CD4-positive, CD25-positive, alpha-beta regulatory T cell (primary cell): ENCODE data around the gene ELAVL2. TPM values are rescaled to one million over a fixed set of nuclear protein-coding genes. Genes with fewer than 3 reads are reported as not detected.
A peak's percentile ranks its signal among the peaks of the same experiment; 100 is the strongest.

Source experiments
- ATAC-seq, 2 donors: fragments of 150-1000 bp; cut with Tn5 transposase; one replicate each; pipeline ENCODE4 v1.10.0; 2021; ENCODE audit warnings: low read depth in 2 of 2, moderate number of reproducible peaks in 2 of 2, moderate library complexity in 1 of 2
- DNase-seq, 3 donors: peaks; one replicate each; pipeline versions ENCODE4 v3.0.0 to v3.0.0-alpha.2; 2012 to 2022; ENCODE audit warnings: mixed read lengths in 1 of 3
- H3K27ac ChIP-seq: one replicate; pipeline ENCODE4 v1.7.0; 2013; ENCODE audit warnings: mild to moderate bottlenecking, low read length; ENCODE audit not compliant: insufficient read depth, poor library complexity, severe bottlenecking
- H3K27me3 ChIP-seq: one replicate; pipeline ENCODE4 v1.7.0; 2013; ENCODE audit warnings: low read length; ENCODE audit not compliant: control insufficient read depth, insufficient read depth
- H3K36me3 ChIP-seq: one replicate; pipeline ENCODE4 v1.7.0; 2013; ENCODE audit warnings: mild to moderate bottlenecking, low read length, moderate library complexity; ENCODE audit not compliant: control insufficient read depth, insufficient read depth
- H3K4me1 ChIP-seq: 2 replicates; pipeline ENCODE4 v1.7.0; 2013; ENCODE audit warnings: mild to moderate bottlenecking, low read length; ENCODE audit not compliant: insufficient read depth, control insufficient read depth, poor library complexity, severe bottlenecking
- H3K4me3 ChIP-seq: one replicate; pipeline ENCODE4 v1.7.0; 2013; ENCODE audit warnings: low read depth, mild to moderate bottlenecking, low read length, moderate library complexity
- H3K9me3 ChIP-seq, 2 experiments: 1 replicate in 1 of 2; 2 replicates in 1 of 2; pipeline ENCODE4 v1.7.0; 2013; ENCODE audit warnings: low read length in 2 of 2, mild to moderate bottlenecking in 1 of 2, moderate library complexity in 1 of 2; ENCODE audit not compliant: control insufficient read depth in 2 of 2
- H3K27ac Mint-ChIP-seq, 3 donors: one replicate each; pipeline ENCODE4 v1.8.0; 2020 to 2022; ENCODE audit warnings: mild to moderate bottlenecking in 3 of 3, mixed read lengths in 3 of 3, moderate library complexity in 2 of 3
- H3K27me3 Mint-ChIP-seq: one replicate; pipeline ENCODE4 v1.8.0; 2022; ENCODE audit warnings: mild to moderate bottlenecking, mixed read lengths
- H3K36me3 Mint-ChIP-seq: one replicate; pipeline ENCODE4 v1.8.0; 2020; ENCODE audit warnings: mixed read lengths
- H3K4me1 Mint-ChIP-seq, 4 donors: one replicate each; pipeline ENCODE4 v1.8.0; 2020 to 2022; ENCODE audit warnings: mixed read lengths in 4 of 4, mild to moderate bottlenecking in 1 of 4
- H3K4me3 Mint-ChIP-seq, 4 donors: one replicate each; pipeline ENCODE4 v1.8.0; 2020 to 2022; ENCODE audit warnings: mild to moderate bottlenecking in 4 of 4, mixed read lengths in 4 of 4, moderate library complexity in 3 of 4
- H3K9me3 Mint-ChIP-seq, 7 donors: one replicate each; pipeline ENCODE4 v1.8.0; 2020 to 2022; ENCODE audit warnings: mixed read lengths in 7 of 7, mild to moderate bottlenecking in 3 of 7, moderate library complexity in 2 of 7
- polyA plus RNA-seq, 4 donors: library from polyadenylated mRNA; unstranded; fragments of 300-500 nt; fragmentation: Illumina TruSeq; gene quantifications; one replicate each; pipeline ENCODE4 v1.2.3, GENCODE V29; 2021
- total RNA-seq: library from RNA; stranded (reverse); gene quantifications from one replicate; pipeline ENCODE4 v1.2.3, GENCODE V29; 2022

The ELAVL2 gene
- total and polyA plus RNA-seq, 5 donors from 2014 or later: not detected

- H3K27ac ChIP-seq: no peak overlapping the region
- Mint-ChIP-seq H3K27me3 (no peaks in the 10 kb centered on the region), H3K4me3 (no peak overlapping the region), H3K36me3 (no peaks in the 10 kb centered on the region), H3K4me1 (no peaks in the 10 kb centered on the region), H3K27ac (no peak overlapping the region), H3K9me3 (peaks cover 5 to 19% (median 10%) of the 10 kb centered on the region in 7 donors)
- H3K27me3 ChIP-seq: no peaks in the 10 kb centered on the region
- no peaks in the 10 kb centered on the region for H3K36me3 ChIP-seq
- H3K9me3 ChIP-seq: peaks cover 0 to 4% of the 10 kb centered on the region in 2 experiments
- H3K4me3 ChIP-seq: no peak overlapping the region
- no peak for DNase-seq
- no peak for ATAC-seq
- no peaks in the 10 kb centered on the region for H3K4me1 ChIP-seq
These were observed 162.9 kb downstream of the ELAVL2 start for GRCh38 chr9:23663125-23663524.

DNA sequence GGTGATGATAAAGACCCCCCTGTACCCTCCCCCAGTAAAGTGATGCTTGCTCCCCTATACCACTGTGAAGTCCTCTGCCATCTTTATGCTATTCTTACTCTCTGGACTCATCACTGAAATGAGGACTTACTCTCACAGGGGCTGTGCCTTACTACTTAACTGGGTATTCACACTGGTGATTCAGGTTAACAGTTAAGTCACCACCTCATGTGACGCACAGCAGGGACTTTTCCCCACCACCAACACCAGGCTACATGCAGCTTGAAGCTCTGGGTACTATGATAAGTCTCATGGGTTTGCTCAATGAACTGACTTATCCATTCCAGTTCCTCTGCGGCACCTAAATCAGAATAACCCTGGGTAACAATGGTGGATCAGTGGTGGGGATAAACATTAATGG lies 163.7 kb downstream of the ELAVL2 start:
- no peak overlapping the region for H3K27ac Mint-ChIP-seq
- Histone ChIP-seq H3K4me3 (no peak overlapping the region), H3K4me1 (no peaks in the 10 kb centered on the region)

DNA sequence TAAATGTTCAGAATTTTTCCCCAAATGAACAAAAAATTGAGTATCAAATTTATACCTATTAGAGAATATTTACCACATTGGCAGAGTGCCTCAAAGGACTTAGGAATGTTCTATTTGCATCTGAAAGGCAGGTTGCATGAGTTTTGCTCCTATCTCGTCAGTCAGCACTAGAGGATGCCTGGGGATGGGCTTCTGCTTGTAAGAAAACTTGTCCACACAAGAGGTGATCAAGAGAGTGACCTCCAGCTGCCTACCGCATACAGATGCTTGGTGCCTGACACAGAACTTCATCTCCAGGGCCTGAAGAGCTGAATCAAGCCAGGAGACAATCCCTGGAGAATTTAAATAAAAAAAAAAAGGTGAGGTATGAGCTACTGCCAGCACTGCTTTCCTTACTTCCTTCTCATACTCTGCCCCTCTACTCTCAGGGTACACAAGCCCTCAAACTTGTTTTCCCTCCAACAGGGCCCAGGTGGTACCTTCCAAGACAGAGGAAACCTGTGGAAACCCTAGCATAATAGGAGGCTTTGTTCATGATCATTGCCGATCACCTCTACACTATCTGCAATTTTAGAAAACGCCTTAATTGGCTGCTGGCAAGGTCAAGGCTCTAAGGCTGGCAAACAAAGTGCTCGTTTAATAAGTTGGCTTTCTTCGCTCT lies 166.6 kb downstream of the ELAVL2 start:
- DNase-seq (no peak), ATAC-seq (no peak)
- Histone ChIP-seq H3K27ac (no peak overlapping the region), H3K4me1 (no peaks in the 10 kb centered on the region), H3K36me3 (no peaks in the 10 kb centered on the region), H3K9me3 (peaks cover 0 to 4% of the 10 kb centered on the region in 2 experiments), H3K27me3 (no peaks in the 10 kb centered on the region), H3K4me3 (no peak overlapping the region)
- Mint-ChIP-seq H3K4me3 (no peak overlapping the region), H3K9me3 (peaks cover 1 to 14% (median 5%) of the 10 kb centered on the region in 7 donors), H3K4me1 (no peaks in the 10 kb centered on the region), H3K27ac (no peak overlapping the region), H3K27me3 (no peaks in the 10 kb centered on the region), H3K36me3 (no peaks in the 10 kb centered on the region)

More for the DNA sequence above, 163.7 kb downstream of the ELAVL2 start:
- Mint-ChIP-seq H3K4me1 (no peaks in the 10 kb centered on the region), H3K36me3 (no peaks in the 10 kb centered on the region), H3K4me3 (peak overlapping the region in 1 of 4 donors; percentile 51), H3K9me3 (peaks cover 3 to 13% (median 5%) of the 10 kb centered on the region in 7 donors), H3K27me3 (no peaks in the 10 kb centered on the region)
- H3K36me3 ChIP-seq: no peaks in the 10 kb centered on the region
- DNase-seq (no peak), ATAC-seq (no peak)
- H3K9me3 ChIP-seq: peaks cover 0 to 4% of the 10 kb centered on the region in 2 experiments
- H3K27ac ChIP-seq: no peak overlapping the region
- no peaks in the 10 kb centered on the region for H3K27me3 ChIP-seq

GRCh38 chr9:23658376-23659258 lies 167.4 kb downstream of the ELAVL2 start:
- no peaks in the 10 kb centered on the region for H3K27me3 ChIP-seq
- peaks cover 0 to 4% of the 10 kb centered on the region in 2 experiments for H3K9me3 ChIP-seq
- Mint-ChIP-seq H3K9me3 (peaks cover 1 to 17% (median 5%) of the 10 kb centered on the region in 7 donors), H3K4me1 (no peaks in the 10 kb centered on the region), H3K36me3 (no peaks in the 10 kb centered on the region), H3K27ac (no peak overlapping the region), H3K4me3 (no peak overlapping the region), H3K27me3 (no peaks in the 10 kb centered on the region)
- DNase-seq (no peak), ATAC-seq (no peak)
- H3K4me1 ChIP-seq: no peaks in the 10 kb centered on the region
- no peak overlapping the region for H3K4me3 ChIP-seq
- no peaks in the 10 kb centered on the region for H3K36me3 ChIP-seq
- no peak overlapping the region for H3K27ac ChIP-seq

DNA sequence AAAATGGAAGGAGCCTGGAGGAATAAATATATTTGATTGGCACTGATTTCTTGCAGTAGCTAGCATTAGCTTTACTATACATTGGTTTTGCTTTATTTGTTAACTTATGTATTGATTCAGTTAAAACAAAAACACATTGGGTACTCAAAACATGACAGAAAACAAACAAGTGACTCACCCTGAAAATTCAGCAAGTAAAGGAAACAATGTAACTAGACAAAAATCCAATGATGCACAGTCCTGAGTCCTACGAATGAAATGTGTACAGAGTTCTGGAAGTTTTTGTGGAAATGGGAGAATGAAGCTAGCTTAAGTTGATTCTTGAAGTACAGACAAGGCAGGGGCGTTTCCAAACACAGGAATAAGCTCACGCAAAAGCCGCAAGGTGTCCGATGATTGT lies 175.0 kb downstream of the ELAVL2 start:
- ATAC-seq (no peak), DNase-seq (no peak)
- no peaks in the 10 kb centered on the region for H3K36me3 Mint-ChIP-seq
- Histone ChIP-seq H3K4me1 (no peaks in the 10 kb centered on the region), H3K36me3 (no peaks in the 10 kb centered on the region), H3K4me3 (no peak overlapping the region), H3K27ac (no peak overlapping the region), H3K27me3 (no peaks in the 10 kb centered on the region), H3K9me3 (no peaks in the 10 kb centered on the region)
- no peak overlapping the region for H3K4me3 Mint-ChIP-seq
- no peaks in the 10 kb centered on the region for H3K4me1 Mint-ChIP-seq
- H3K27ac Mint-ChIP-seq: no peak overlapping the region
- H3K27me3 Mint-ChIP-seq: no peaks in the 10 kb centered on the region
- peaks cover 0 to 23% (median 6%) of the 10 kb centered on the region in 7 donors for H3K9me3 Mint-ChIP-seq

GRCh38 chr9:23648651-23649050 lies 177.4 kb downstream of the ELAVL2 start:
- H3K27ac Mint-ChIP-seq: no peak overlapping the region
- no peaks in the 10 kb centered on the region for H3K36me3 Mint-ChIP-seq
- DNase-seq (no peak), ATAC-seq (no peak)
- Histone ChIP-seq H3K4me3 (no peak overlapping the region), H3K27me3 (no peaks in the 10 kb centered on the region), H3K4me1 (no peaks in the 10 kb centered on the region), H3K27ac (no peak overlapping the region), H3K9me3 (peaks cover under 1 to 3% of the 10 kb centered on the region in 2 experiments), H3K36me3 (no peaks in the 10 kb centered on the region)
- peaks cover 0 to 19% (median 4%) of the 10 kb centered on the region in 7 donors for H3K9me3 Mint-ChIP-seq
- no peaks in the 10 kb centered on the region for H3K4me1 Mint-ChIP-seq
- no peak overlapping the region for H3K4me3 Mint-ChIP-seq
- no peaks in the 10 kb centered on the region for H3K27me3 Mint-ChIP-seq

GRCh38 chr9:23644896-23645295 lies 181.1 kb downstream of the ELAVL2 start:
- no peak overlapping the region for H3K4me3 Mint-ChIP-seq
- H3K27ac Mint-ChIP-seq: no peak overlapping the region
- H3K36me3 Mint-ChIP-seq: no peaks in the 10 kb centered on the region
- H3K4me1 Mint-ChIP-seq: no peaks in the 10 kb centered on the region
- H3K36me3 ChIP-seq: no peaks in the 10 kb centered on the region
- peaks cover 6% of the 10 kb centered on the region in 2 experiments for H3K9me3 ChIP-seq
- peaks cover 0 to 10% (median 9%) of the 10 kb centered on the region in 7 donors for H3K9me3 Mint-ChIP-seq
- H3K27ac ChIP-seq: no peak overlapping the region
- no peak for DNase-seq
- no peak overlapping the region for H3K4me3 ChIP-seq
- no peaks in the 10 kb centered on the region for H3K27me3 ChIP-seq
- no peaks in the 10 kb centered on the region for H3K4me1 ChIP-seq
- no peak for ATAC-seq
- no peaks in the 10 kb centered on the region for H3K27me3 Mint-ChIP-seq
